HepG2 (cell line): Measurements from ENCODE around the gene ACSS1. TPM values are rescaled to one million over a fixed set of nuclear protein-coding genes. Genes with fewer than 3 reads are reported as not detected.

Experiments
- ATF3 ChIP-seq: sonication (generic); formaldehyde crosslinking; IDR thresholded peaks from 2 replicates; pipeline ENCODE4 v1.4.0; 2020; ENCODE audit warnings: missing genetic modification reagents
- BCL6 ChIP-seq: IDR thresholded peaks from 2 replicates; pipeline ENCODE4 v1.6.1; 2016; ENCODE audit warnings: missing genetic modification reagents, missing compliant biosample characterization
- E2F2 ChIP-seq: sonication (generic); formaldehyde crosslinking; IDR thresholded peaks from 2 replicates; pipeline ENCODE4 v1.4.0; 2020; ENCODE audit warnings: missing genetic modification reagents, borderline replicate concordance
- ERF ChIP-seq: IDR thresholded peaks from 2 replicates; pipeline ENCODE4 v1.6.1; 2018; ENCODE audit warnings: missing biosample characterization, missing genetic modification reagents
- ETV5 ChIP-seq: IDR thresholded peaks from 2 replicates; pipeline ENCODE4 v1.6.1; 2018; ENCODE audit warnings: missing biosample characterization, missing genetic modification reagents, inconsistent platforms, borderline replicate concordance
- HIVEP1 ChIP-seq: sonication (generic); formaldehyde crosslinking; IDR thresholded peaks from 2 replicates; pipeline ENCODE4 v1.4.0; 2020; ENCODE audit warnings: mild to moderate bottlenecking, missing genetic modification reagents
- HNRNPK ChIP-seq: fragments of 200-400 bp; formaldehyde crosslinking; IDR thresholded peaks from 2 replicates; pipeline ENCODE4 v1.6.1; 2018; ENCODE audit warnings: low read length, low read depth, moderate library complexity, mild to moderate bottlenecking; ENCODE audit not compliant: poor library complexity, severe bottlenecking
- KDM5A ChIP-seq: fragments of 200-600 bp; sonication (generic); IDR thresholded peaks from 2 replicates; pipeline ENCODE4 v1.7.0; 2018; ENCODE audit warnings: antibody characterized with exemption, mild to moderate bottlenecking, low read length, borderline replicate concordance
- MAFG ChIP-seq: sonication (generic); formaldehyde crosslinking; IDR thresholded peaks from 2 replicates; pipeline ENCODE4 v1.5.1; 2020; ENCODE audit warnings: mild to moderate bottlenecking, missing genetic modification reagents
- MIXL1 ChIP-seq: IDR thresholded peaks from 2 replicates; pipeline ENCODE4 v1.6.1; 2016
- MLLT10 ChIP-seq: sonication (generic); formaldehyde crosslinking; IDR thresholded peaks from 2 replicates; pipeline ENCODE4 v1.4.0; 2020; ENCODE audit warnings: missing genetic modification reagents
- MTA3 ChIP-seq: sonication (generic); formaldehyde crosslinking; IDR thresholded peaks from 2 replicates; pipeline ENCODE4 v1.4.0; 2020; ENCODE audit warnings: missing genetic modification reagents
- NR1H2 ChIP-seq: sonication (generic); formaldehyde crosslinking; IDR thresholded peaks from 2 replicates; pipeline ENCODE4 v1.8.1; 2022; ENCODE audit warnings: low read depth, missing genetic modification reagents, borderline replicate concordance
- NRL ChIP-seq: sonication (generic); formaldehyde crosslinking; IDR thresholded peaks from 2 replicates; pipeline ENCODE4 v1.5.0; 2020; ENCODE audit warnings: missing genetic modification reagents, mild to moderate bottlenecking, moderate library complexity, borderline replicate concordance
- RELA ChIP-seq: sonication (generic); formaldehyde crosslinking; IDR thresholded peaks from 2 replicates; pipeline ENCODE4 v1.4.0; 2020; ENCODE audit warnings: missing genetic modification reagents
- SETDB1 ChIP-seq: sonication (generic); formaldehyde crosslinking; IDR thresholded peaks from 2 replicates; pipeline ENCODE4 v1.5.1; 2020; ENCODE audit warnings: missing genetic modification reagents, mild to moderate bottlenecking, borderline replicate concordance
- SIX4 ChIP-seq: sonication (generic); formaldehyde crosslinking; IDR thresholded peaks from 2 replicates; pipeline ENCODE4 v1.4.0; 2020; ENCODE audit warnings: missing genetic modification reagents
- STAG1 ChIP-seq: sonication (generic); formaldehyde crosslinking; IDR thresholded peaks from 2 replicates; pipeline ENCODE4 v1.4.0; 2020; ENCODE audit warnings: missing genetic modification reagents
- ZBTB20 ChIP-seq: sonication (generic); formaldehyde crosslinking; IDR thresholded peaks from 2 replicates; pipeline ENCODE4 v1.8.1; 2023; ENCODE audit warnings: missing genetic modification reagents, low read depth, mild to moderate bottlenecking, borderline replicate concordance
- ZNF776 ChIP-seq: sonication (generic); formaldehyde crosslinking; IDR thresholded peaks from 2 replicates; pipeline ENCODE4 v1.4.0; 2020; ENCODE audit warnings: mild to moderate bottlenecking, missing genetic modification reagents
- ZSCAN9 ChIP-seq: IDR thresholded peaks from 2 replicates; pipeline ENCODE4 v1.6.1; 2016; ENCODE audit warnings: borderline replicate concordance
- polyA plus RNA-seq, 8 experiments: library from polyadenylated mRNA; depleted of rRNA in 3 of 8; stranded (reverse) in 7 of 8; unstranded in 1 of 8; fragments of >200 nt; fragmentation: Illumina TruSeq in 4 of 8; extraction: Trizol in 4 of 8; gene quantifications; 2 replicates each; pipeline versions ENCODE4 v1.2.1 to v1.2.3, GENCODE V29; 2011 to 2016; ENCODE audit warnings: low read depth in 4 of 8, missing spikeins in 1 of 8, mixed read lengths in 1 of 8; ENCODE audit not compliant: insufficient read depth in 1 of 8
- total RNA-seq, 5 experiments: library from RNA; depleted of rRNA; stranded (reverse); fragments of >200 nt; fragmentation: Illumina TruSeq; extraction: Trizol; gene quantifications; 2 replicates each; pipeline ENCODE4 v1.2.3, GENCODE V29; 2016; ENCODE audit warnings: low read depth in 1 of 5
- TF ChIP-seq, protein P1 (sequence below): IDR thresholded peaks from 2 replicates; pipeline ENCODE4 v1.6.1; 2018; ENCODE audit warnings: missing genetic modification reagents
- TF ChIP-seq, protein P2 (sequence below), 2 experiments: sonication (generic) in 1 of 2; formaldehyde crosslinking in 1 of 2; IDR thresholded peaks; 2 replicates each; pipeline versions ENCODE4 v1.4.0 to v1.6.1; 2018 to 2020; ENCODE audit warnings: missing genetic modification reagents in 2 of 2, borderline replicate concordance in 1 of 2, low read depth in 1 of 2, mild to moderate bottlenecking in 1 of 2, missing biosample characterization in 1 of 2

The ACSS1 gene
- total and polyA plus RNA-seq, 2 of the 13 experiments (the other 11 are each of a cell fraction or from before 2014, with no cell fraction given) = 15.2 to 41.6 TPM

GRCh38 chr20:24992487-24993205 is 65.3 kb downstream of the ACSS1 start, which contains the start of gene APMAP (continued):
- TF ChIP-seq HIVEP1 (CRISPR knock-in tag) (peak; percentile 99), ZNF776 (CRISPR knock-in tag) (peak; percentile 94), HNRNPK (peak; percentile 47), SETDB1 (CRISPR knock-in tag) (0 out of 2 replicates have a peak, but pooled peaks have one; percentile 13), SIX4 (CRISPR knock-in tag) (no peak), MLLT10 (CRISPR knock-in tag) (no peak), BCL6 (CRISPR knock-in tag) (peak; percentile 71), ATF3 (peak; percentile 66; the same call in 1 of the 2 replicates), KDM5A (no peak; the same call in 1 of the 2 replicates), MIXL1 (CRISPR knock-in tag) (peak; percentile 91), STAG1 (no peak; the same call in none of the 2 replicates), ZSCAN9 (CRISPR knock-in tag) (peak; percentile 93), E2F2 (CRISPR knock-in tag) (no peak; the same call in none of the 2 replicates), ERF (CRISPR knock-in tag) (peak; percentile 99), NRL (CRISPR knock-in tag) (peak; percentile 94), MAFG (CRISPR knock-in tag) (peak; percentile 62; the same call in 1 of the 2 replicates), RELA (CRISPR knock-in tag) (peak; percentile 45; the same call in 1 of the 2 replicates), MTA3 (no peak), ZBTB20 (0 out of 2 replicates have a peak, but pooled peaks have one; percentile 87), NR1H2 (CRISPR knock-in tag) (peak; percentile 20; the same call in 1 of the 2 replicates), ETV5 (CRISPR knock-in tag) (peak; percentile 96)
- TF ChIP-seq, protein P1, sequence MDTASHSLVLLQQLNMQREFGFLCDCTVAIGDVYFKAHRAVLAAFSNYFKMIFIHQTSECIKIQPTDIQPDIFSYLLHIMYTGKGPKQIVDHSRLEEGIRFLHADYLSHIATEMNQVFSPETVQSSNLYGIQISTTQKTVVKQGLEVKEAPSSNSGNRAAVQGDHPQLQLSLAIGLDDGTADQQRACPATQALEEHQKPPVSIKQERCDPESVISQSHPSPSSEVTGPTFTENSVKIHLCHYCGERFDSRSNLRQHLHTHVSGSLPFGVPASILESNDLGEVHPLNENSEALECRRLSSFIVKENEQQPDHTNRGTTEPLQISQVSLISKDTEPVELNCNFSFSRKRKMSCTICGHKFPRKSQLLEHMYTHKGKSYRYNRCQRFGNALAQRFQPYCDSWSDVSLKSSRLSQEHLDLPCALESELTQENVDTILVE (CRISPR knock-in tag) = peak; percentile 95
- TF ChIP-seq, protein P2, sequence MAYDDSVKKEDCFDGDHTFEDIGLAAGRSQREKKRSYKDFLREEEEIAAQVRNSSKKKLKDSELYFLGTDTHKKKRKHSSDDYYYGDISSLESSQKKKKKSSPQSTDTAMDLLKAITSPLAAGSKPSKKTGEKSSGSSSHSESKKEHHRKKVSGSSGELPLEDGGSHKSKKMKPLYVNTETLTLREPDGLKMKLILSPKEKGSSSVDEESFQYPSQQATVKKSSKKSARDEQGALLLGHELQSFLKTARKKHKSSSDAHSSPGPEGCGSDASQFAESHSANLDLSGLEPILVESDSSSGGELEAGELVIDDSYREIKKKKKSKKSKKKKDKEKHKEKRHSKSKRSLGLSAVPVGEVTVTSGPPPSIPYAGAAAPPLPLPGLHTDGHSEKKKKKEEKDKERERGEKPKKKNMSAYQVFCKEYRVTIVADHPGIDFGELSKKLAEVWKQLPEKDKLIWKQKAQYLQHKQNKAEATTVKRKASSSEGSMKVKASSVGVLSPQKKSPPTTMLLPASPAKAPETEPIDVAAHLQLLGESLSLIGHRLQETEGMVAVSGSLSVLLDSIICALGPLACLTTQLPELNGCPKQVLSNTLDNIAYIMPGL (CRISPR knock-in tag; IDR thresholded peaks at IDR 0.05; ENCODE audit: borderline replicate concordance in 1 of 2, low read depth in 1 of 2) = peak; percentile 93 to 94; a peak in 3 of 4 replicates
